ENCODE measurements around the gene NR1D2. TPM values are rescaled to one million over a fixed set of nuclear protein-coding genes. Genes with fewer than 3 reads are reported as not detected.

Gene NR1D2
- polyA plus RNA-seq, 1 donor from 2014 or later: 12.9 TPM

GRCh38 chr3:23904545-23904944, 40.5 kb upstream of the NR1D2 start:
- no peaks in the 10 kb centered on the region for H3K9me2 ChIP-seq (ENCODE audit: insufficient read depth, low read length)
- no peaks in the 10 kb centered on the region for H3K27me3 ChIP-seq (ENCODE audit: insufficient read depth, low read depth, low read length)
- no peaks in the 10 kb centered on the region for H4K20me1 ChIP-seq (ENCODE audit: insufficient read depth)
- peaks cover 8% of the 10 kb centered on the region for H3K36me3 ChIP-seq (ENCODE audit: insufficient read depth, low read length)
- no peaks in the 10 kb centered on the region for H3K9me3 ChIP-seq (ENCODE audit: low read length)
- no peak overlapping the region for H2AFZ ChIP-seq (ENCODE audit: low read depth, low read length)
- H3F3A ChIP-seq (ENCODE audit: insufficient read depth, low read length, poor library complexity, severe bottlenecking): no peaks in the 10 kb centered on the region
- H3K4me2 ChIP-seq (ENCODE audit: low read length): no peak overlapping the region
- no peak overlapping the region for H3K27ac ChIP-seq (ENCODE audit: low read length)
- no peak overlapping the region for H3K4me3 ChIP-seq (ENCODE audit: low read length)
- no peaks in the 10 kb centered on the region for H3K79me2 ChIP-seq (replicated peaks; ENCODE audit: insufficient read depth, low read length)
- no peak for TF ChIP-seq RAD21 (conservative IDR thresholded peaks at IDR 0.05)
- no peak for TF ChIP-seq TAF1 (IDR thresholded peaks at IDR 0.05; ENCODE audit: low read depth)
- TF ChIP-seq EP300 (conservative IDR thresholded peaks at IDR 0.05; ENCODE audit: poor library complexity, severe bottlenecking): no peak
- no peak for TF ChIP-seq POLR2AphosphoS5 (IDR thresholded peaks at IDR 0.05)
- TF ChIP-seq, protein P1, sequence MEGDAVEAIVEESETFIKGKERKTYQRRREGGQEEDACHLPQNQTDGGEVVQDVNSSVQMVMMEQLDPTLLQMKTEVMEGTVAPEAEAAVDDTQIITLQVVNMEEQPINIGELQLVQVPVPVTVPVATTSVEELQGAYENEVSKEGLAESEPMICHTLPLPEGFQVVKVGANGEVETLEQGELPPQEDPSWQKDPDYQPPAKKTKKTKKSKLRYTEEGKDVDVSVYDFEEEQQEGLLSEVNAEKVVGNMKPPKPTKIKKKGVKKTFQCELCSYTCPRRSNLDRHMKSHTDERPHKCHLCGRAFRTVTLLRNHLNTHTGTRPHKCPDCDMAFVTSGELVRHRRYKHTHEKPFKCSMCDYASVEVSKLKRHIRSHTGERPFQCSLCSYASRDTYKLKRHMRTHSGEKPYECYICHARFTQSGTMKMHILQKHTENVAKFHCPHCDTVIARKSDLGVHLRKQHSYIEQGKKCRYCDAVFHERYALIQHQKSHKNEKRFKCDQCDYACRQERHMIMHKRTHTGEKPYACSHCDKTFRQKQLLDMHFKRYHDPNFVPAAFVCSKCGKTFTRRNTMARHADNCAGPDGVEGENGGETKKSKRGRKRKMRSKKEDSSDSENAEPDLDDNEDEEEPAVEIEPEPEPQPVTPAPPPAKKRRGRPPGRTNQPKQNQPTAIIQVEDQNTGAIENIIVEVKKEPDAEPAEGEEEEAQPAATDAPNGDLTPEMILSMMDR (IDR thresholded peaks at IDR 0.05; ENCODE audit: poor library complexity, severe bottlenecking): no peak
- no peak for TF ChIP-seq REST (IDR thresholded peaks at IDR 0.05; ENCODE audit: borderline replicate concordance)
- no peak for TF ChIP-seq MXI1 (conservative IDR thresholded peaks at IDR 0.05; ENCODE audit: poor library complexity, severe bottlenecking)
- TF ChIP-seq SMC3 (conservative IDR thresholded peaks at IDR 0.05; ENCODE audit: poor library complexity): no peak
- TF ChIP-seq EZH2 (IDR thresholded peaks at IDR 0.05; ENCODE audit: borderline replicate concordance, insufficient read depth, low read length, poor library complexity, severe bottlenecking): no peak
- no peak overlapping the region for H3K9ac ChIP-seq (ENCODE audit: low read length)

- TF ChIP-seq REST (IDR thresholded peaks at IDR 0.05; ENCODE audit: borderline replicate concordance): no peak
- TF ChIP-seq RAD21 (conservative IDR thresholded peaks at IDR 0.05): no peak
- TF ChIP-seq EP300 (conservative IDR thresholded peaks at IDR 0.05; ENCODE audit: poor library complexity, severe bottlenecking): no peak
- TF ChIP-seq MXI1 (conservative IDR thresholded peaks at IDR 0.05; ENCODE audit: poor library complexity, severe bottlenecking): no peak
- TF ChIP-seq EZH2 (IDR thresholded peaks at IDR 0.05; ENCODE audit: borderline replicate concordance, insufficient read depth, low read length, poor library complexity, severe bottlenecking): no peak
- no peak for TF ChIP-seq POLR2AphosphoS5 (IDR thresholded peaks at IDR 0.05)
- TF ChIP-seq, protein P1 (IDR thresholded peaks at IDR 0.05; ENCODE audit: poor library complexity, severe bottlenecking): no peak
- TF ChIP-seq SMC3 (conservative IDR thresholded peaks at IDR 0.05; ENCODE audit: poor library complexity): no peak
- no peak for TF ChIP-seq TAF1 (IDR thresholded peaks at IDR 0.05; ENCODE audit: low read depth)
Observed at GRCh38 chr3:23909341-23909740, 35.7 kb upstream of the NR1D2 start.

More at GRCh38 chr3:23909341-23909740, 35.7 kb upstream of the NR1D2 start:
- Histone ChIP-seq H3K4me3 (ENCODE audit: low read length) (no peak overlapping the region), H3K9me3 (ENCODE audit: low read length) (no peaks in the 10 kb centered on the region), H4K20me1 (ENCODE audit: insufficient read depth) (no peaks in the 10 kb centered on the region), H3K27me3 (ENCODE audit: insufficient read depth, low read depth, low read length) (no peaks in the 10 kb centered on the region), H3K36me3 (ENCODE audit: insufficient read depth, low read length) (peaks cover 4% of the 10 kb centered on the region), H3K4me2 (ENCODE audit: low read length) (no peak overlapping the region), H3K9ac (ENCODE audit: low read length) (no peak overlapping the region), H2AFZ (ENCODE audit: low read depth, low read length) (no peak overlapping the region), H3K79me2 (replicated peaks; ENCODE audit: insufficient read depth, low read length) (peaks cover 16% of the 10 kb centered on the region), H3K27ac (ENCODE audit: low read length) (no peak overlapping the region), H3K9me2 (ENCODE audit: insufficient read depth, low read length) (no peaks in the 10 kb centered on the region), H3F3A (ENCODE audit: insufficient read depth, low read length, poor library complexity, severe bottlenecking) (no peaks in the 10 kb centered on the region)

Data from neural cell (in vitro differentiated cells).